ENCODE data around the gene TMEM62. TPM values are rescaled to one million over a fixed set of nuclear protein-coding genes. Genes with fewer than 3 reads are reported as not detected.

TMEM62 gene
- total and polyA plus RNA-seq, 2 experiments from 2014 or later: 17.3 to 34.0 TPM

- TF ChIP-seq EZH2phosphoT487 (IDR thresholded peaks at IDR 0.05; ENCODE audit: low read depth, severe bottlenecking, unreplicated experiment): no peak
- no peak for TF ChIP-seq CTCF (IDR thresholded peaks at IDR 0.05; ENCODE audit: poor library complexity)
- TF ChIP-seq EZH2 (IDR thresholded peaks at IDR 0.05; ENCODE audit: borderline replicate concordance): no peak
- H3K4me1 ChIP-seq (ENCODE audit: insufficient read depth): peaks cover 24% of the 10 kb centered on the region
- H3K36me3 ChIP-seq (replicated peaks; ENCODE audit: insufficient read depth, low read depth): no peaks in the 10 kb centered on the region
- peaks cover 86% of the 10 kb centered on the region for H3K79me2 ChIP-seq
- no peak overlapping the region for H2AFZ ChIP-seq
- no peaks in the 10 kb centered on the region for H3K9me2 ChIP-seq (replicated peaks; ENCODE audit: insufficient read depth)
- peak; percentile 20 for DNase-seq (ENCODE audit: low spot score)
- peaks cover 11% of the 10 kb centered on the region for H4K20me1 ChIP-seq (ENCODE audit: insufficient read depth, poor library complexity, severe bottlenecking)
- WGBS (ENCODE audit: low lambda C conversion rate, missing lambda C conversion rate): 17% methylated on average over 1 of the region's 1 CpG
- H3K27me3 ChIP-seq: no peaks in the 10 kb centered on the region
- no peak overlapping the region for H3K4me3 ChIP-seq
- no peak overlapping the region for H3K4me2 ChIP-seq
- H3K27ac ChIP-seq: peak overlapping the region; percentile 10
- H3K9me3 ChIP-seq (ENCODE audit: low read depth): no peaks in the 10 kb centered on the region
These were observed 38.1 kb upstream of the TMEM62 start for GRCh38 chr15:43095243-43095642.

- H3K4me1 ChIP-seq (ENCODE audit: insufficient read depth): peaks cover 24% of the 10 kb centered on the region
- H2AFZ ChIP-seq: no peak overlapping the region
- H3K9me2 ChIP-seq (replicated peaks; ENCODE audit: insufficient read depth): no peaks in the 10 kb centered on the region
- no peaks in the 10 kb centered on the region for H3K9me3 ChIP-seq (ENCODE audit: low read depth)
- TF ChIP-seq CTCF (IDR thresholded peaks at IDR 0.05; ENCODE audit: poor library complexity): no peak
- no peak for TF ChIP-seq EZH2 (IDR thresholded peaks at IDR 0.05; ENCODE audit: borderline replicate concordance)
- no peak for TF ChIP-seq EZH2phosphoT487 (IDR thresholded peaks at IDR 0.05; ENCODE audit: low read depth, severe bottlenecking, unreplicated experiment)
- H3K36me3 ChIP-seq (replicated peaks; ENCODE audit: insufficient read depth, low read depth): no peaks in the 10 kb centered on the region
- no peak for DNase-seq (ENCODE audit: low spot score)
- 83% methylated on average over 8 of the region's 8 CpGs for WGBS (ENCODE audit: low lambda C conversion rate, missing lambda C conversion rate)
- peaks cover 88% of the 10 kb centered on the region for H3K79me2 ChIP-seq
- H3K4me3 ChIP-seq: no peak overlapping the region
- H3K27me3 ChIP-seq: no peaks in the 10 kb centered on the region
- H3K27ac ChIP-seq: peak overlapping the region; percentile 10
- no peak overlapping the region for H3K4me2 ChIP-seq
- H4K20me1 ChIP-seq (ENCODE audit: insufficient read depth, poor library complexity, severe bottlenecking): peaks cover 8% of the 10 kb centered on the region
These were observed 37.6 kb upstream of the TMEM62 start for GRCh38 chr15:43095708-43096347.

GRCh38 chr15:43096411-43096810, 37.0 kb upstream of the TMEM62 start:
- Histone ChIP-seq H4K20me1 (ENCODE audit: insufficient read depth, poor library complexity, severe bottlenecking) (peaks cover 8% of the 10 kb centered on the region), H3K4me3 (no peak overlapping the region), H3K9me2 (replicated peaks; ENCODE audit: insufficient read depth) (no peaks in the 10 kb centered on the region), H3K27me3 (no peaks in the 10 kb centered on the region), H3K9me3 (ENCODE audit: low read depth) (no peaks in the 10 kb centered on the region), H3K4me2 (no peak overlapping the region), H3K27ac (no peak overlapping the region), H3K36me3 (replicated peaks; ENCODE audit: insufficient read depth, low read depth) (no peaks in the 10 kb centered on the region), H3K4me1 (ENCODE audit: insufficient read depth) (peaks cover 24% of the 10 kb centered on the region), H2AFZ (no peak overlapping the region), H3K79me2 (peaks cover 88% of the 10 kb centered on the region)
- TF ChIP-seq EZH2phosphoT487 (IDR thresholded peaks at IDR 0.05; ENCODE audit: low read depth, severe bottlenecking, unreplicated experiment) (no peak), CTCF (IDR thresholded peaks at IDR 0.05; ENCODE audit: poor library complexity) (no peak), EZH2 (IDR thresholded peaks at IDR 0.05; ENCODE audit: borderline replicate concordance) (no peak)
- 93% methylated on average over 6 of the region's 6 CpGs for WGBS (ENCODE audit: low lambda C conversion rate, missing lambda C conversion rate)
- DNase-seq (ENCODE audit: low spot score): no peak

Measured in hepatocyte (in vitro differentiated cells).